Measurements from ENCODE around the gene PRKCA. TPM values are rescaled to one million over a fixed set of nuclear protein-coding genes. Genes with fewer than 3 reads are reported as not detected.

PRKCA gene
- total and polyA plus RNA-seq, 2 donors (not counting 3 experiments of a cell fraction or from before 2014, with no cell fraction given), result 7.5 to 34.2 TPM

DNA sequence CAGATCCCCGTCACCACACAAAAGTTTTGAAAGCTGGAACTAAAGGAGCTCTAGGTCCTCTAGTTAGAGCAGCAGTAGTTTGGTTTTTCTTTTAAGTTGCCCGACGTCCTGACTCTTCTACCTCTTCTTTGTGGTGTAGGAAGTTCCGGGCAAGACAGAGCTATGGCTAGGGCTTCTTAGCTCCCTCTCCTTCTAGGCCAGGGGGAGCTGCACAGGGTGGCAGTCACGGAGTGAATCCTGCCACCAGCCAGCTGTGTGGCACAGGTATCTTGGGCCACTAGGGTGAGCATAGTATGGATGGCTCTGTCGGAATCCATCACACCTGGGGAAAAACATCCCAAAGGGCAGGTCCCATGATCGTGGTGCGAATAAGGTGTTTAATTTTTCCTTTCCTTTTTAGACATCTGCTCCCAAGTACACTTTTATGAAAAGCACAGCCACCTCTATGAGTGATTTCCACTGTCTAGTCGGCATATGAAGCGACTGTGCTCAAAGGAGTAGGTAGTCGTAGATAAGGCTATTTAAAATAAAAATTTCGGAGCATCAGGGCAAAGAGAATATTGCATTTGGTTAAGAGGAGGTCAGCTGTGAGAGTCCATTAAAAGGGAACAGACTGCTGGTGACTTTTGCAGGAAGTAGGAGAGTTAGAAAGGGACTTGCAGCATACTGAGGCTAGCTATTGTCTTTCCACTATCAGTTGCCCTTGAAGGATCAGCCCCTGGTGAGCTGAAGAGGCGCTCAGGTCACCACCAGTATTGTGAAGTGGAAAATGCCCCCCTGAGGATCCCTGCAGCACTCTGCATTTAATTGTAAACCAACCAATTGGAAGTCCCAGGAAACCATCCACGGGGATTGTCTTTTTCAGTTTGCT, 2.1 kb downstream of the PRKCA start:
- POLR2A ChIA-PET, result interaction anchor here (0.9 kb wide), 2 partner anchors 29 to 136 kb away, joined by 3 to 10 read pairs; no protein-coding TSS in a partner anchor
- Histone ChIP-seq H3K27me3 (ENCODE audit: control insufficient read depth in 2 of 2, insufficient read depth in 2 of 2, low read length in 2 of 2) (no peaks in the 10 kb centered on the region), H3K9me1 (replicated peaks; ENCODE audit: control insufficient read depth, extremely low read depth, insufficient read depth, low read length) (no peaks in the 10 kb centered on the region), H3K4me2 (ENCODE audit: insufficient read depth, low read length) (peak overlapping the region; percentile 80), H3K4me3 (replicated peaks in 1 of 3; ENCODE audit: insufficient read depth in 1 of 3, low read depth in 1 of 3, low read length in 3 of 3) (peak overlapping the region in 1 of 3 experiments; percentile 42), H3K4me1 (ENCODE audit: control insufficient read depth, extremely low read depth, insufficient read depth, low read length) (peaks cover 26% of the 10 kb centered on the region), H2AFZ (ENCODE audit: low read depth, low read length) (peak overlapping the region; percentile 2), H3K79me2 (ENCODE audit: control insufficient read depth, insufficient read depth, low read length) (peaks cover 33% of the 10 kb centered on the region), H3K9ac (replicated peaks; ENCODE audit: extremely low read depth, insufficient read depth, low read length) (peak overlapping the region; percentile 3), H3K36me3 (ENCODE audit: control insufficient read depth in 2 of 2, extremely low read depth in 1 of 2, insufficient read depth in 2 of 2, low read length in 2 of 2) (no peaks in the 10 kb centered on the region), H3K9me3 (replicated peaks; ENCODE audit: control insufficient read depth, insufficient read depth, low read length) (no peaks in the 10 kb centered on the region), H4K20me1 (replicated peaks; ENCODE audit: control insufficient read depth, extremely low read depth, insufficient read depth, low read length) (no peaks in the 10 kb centered on the region), H3K27ac (ENCODE audit: insufficient read depth, low read depth, low read length) (no peak overlapping the region)
- FAIRE-seq (peak; percentile 28), DNase-seq (ENCODE audit: low read depth, low spot score) (peak; percentile 16)
- no peak for TF ChIP-seq MAX (IDR thresholded peaks at IDR 0.05; ENCODE audit: insufficient read depth, insufficient read length)
- TF ChIP-seq, protein P1, sequence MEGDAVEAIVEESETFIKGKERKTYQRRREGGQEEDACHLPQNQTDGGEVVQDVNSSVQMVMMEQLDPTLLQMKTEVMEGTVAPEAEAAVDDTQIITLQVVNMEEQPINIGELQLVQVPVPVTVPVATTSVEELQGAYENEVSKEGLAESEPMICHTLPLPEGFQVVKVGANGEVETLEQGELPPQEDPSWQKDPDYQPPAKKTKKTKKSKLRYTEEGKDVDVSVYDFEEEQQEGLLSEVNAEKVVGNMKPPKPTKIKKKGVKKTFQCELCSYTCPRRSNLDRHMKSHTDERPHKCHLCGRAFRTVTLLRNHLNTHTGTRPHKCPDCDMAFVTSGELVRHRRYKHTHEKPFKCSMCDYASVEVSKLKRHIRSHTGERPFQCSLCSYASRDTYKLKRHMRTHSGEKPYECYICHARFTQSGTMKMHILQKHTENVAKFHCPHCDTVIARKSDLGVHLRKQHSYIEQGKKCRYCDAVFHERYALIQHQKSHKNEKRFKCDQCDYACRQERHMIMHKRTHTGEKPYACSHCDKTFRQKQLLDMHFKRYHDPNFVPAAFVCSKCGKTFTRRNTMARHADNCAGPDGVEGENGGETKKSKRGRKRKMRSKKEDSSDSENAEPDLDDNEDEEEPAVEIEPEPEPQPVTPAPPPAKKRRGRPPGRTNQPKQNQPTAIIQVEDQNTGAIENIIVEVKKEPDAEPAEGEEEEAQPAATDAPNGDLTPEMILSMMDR (IDR thresholded peaks at IDR 0.05; ENCODE audit: extremely low read depth in 1 of 2, insufficient read depth in 1 of 2, low read depth in 1 of 2, low read length in 2 of 2), result no peak
- no peak for TF ChIP-seq JUN (IDR thresholded peaks at IDR 0.05; ENCODE audit: borderline replicate concordance, insufficient read depth, insufficient read length, low read depth)
- no peak for TF ChIP-seq POLR2A (IDR thresholded peaks at IDR 0.05; ENCODE audit: low read depth, low read length)
- no peak for TF ChIP-seq GATA2 (IDR thresholded peaks at IDR 0.05; ENCODE audit: insufficient read depth, insufficient read length, low read depth, low read length)
- no TSS peak for BruUV-seq (replicated peaks)
- CTCF ChIA-PET, result interaction anchor here (0.5 to 2.0 kb wide), 12 partner anchors 9 to 369 kb away, joined by 3 to 19 read pairs (median 4); no protein-coding TSS in a partner anchor
- dilution Hi-C loops (cut with MboI; ENCODE audit: extremely low pct_ligation_motif_present, low sequenced_read_pairs) (no loop called here), intact Hi-C loops (cut with micrococcal nuclease) (loop anchor here (5.0 kb wide), 4 partner anchors 43 to 368 kb away; partner anchors contain the start of gene CEP112)

All from endothelial cell of umbilical vein (primary cell).